Measurements from ENCODE around the gene NPTN. TPM values are rescaled to one million over a fixed set of nuclear protein-coding genes. Genes with fewer than 3 reads are reported as not detected.

The NPTN gene
- polyA plus RNA-seq, 4 donors, result 57.7 to 323 (median 97.5) TPM

DNA sequence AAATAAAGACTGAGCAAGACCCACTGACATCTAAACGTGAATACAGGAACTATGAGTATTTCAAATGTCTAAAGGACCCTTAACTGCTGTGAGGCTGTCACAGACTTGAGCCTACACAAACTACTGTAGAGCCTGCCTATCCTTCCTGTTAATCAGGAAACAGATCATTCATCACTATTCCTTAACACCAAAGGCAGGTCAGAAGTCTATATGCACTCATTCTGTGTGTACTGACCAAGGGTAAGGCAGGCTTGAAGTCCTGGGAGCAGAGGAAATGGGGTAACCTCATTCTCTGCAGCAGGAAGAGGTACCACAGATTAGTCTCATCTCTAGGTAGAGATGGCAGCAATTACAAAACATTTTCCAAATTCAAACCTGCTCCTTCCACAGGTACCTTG, 30.7 kb downstream of the NPTN start:
- peak in 1 of 2 donors; percentile 71 for DNase-seq
- H3K4me1 ChIP-seq (ENCODE audit: control insufficient read depth in 3 of 3, insufficient read depth in 2 of 3, low read depth in 1 of 3, low read length in 2 of 3), result peaks cover 17 to 53% (median 34%) of the 10 kb centered on the region in 3 donors
- H3K27ac ChIP-seq (ENCODE audit: low read depth in 1 of 3, low read length in 2 of 3), result peak overlapping the region; percentile 46 to 56 (median 51)
- 4 to 6% (median 4%) methylated on average over 1 of the region's 1 CpG for WGBS, 3 donors
- FAIRE-seq, result no peak
- peaks cover 0 to 16% (median 0%) of the 10 kb centered on the region in 3 donors for H3K36me3 ChIP-seq (ENCODE audit: control insufficient read depth in 3 of 3, insufficient read depth in 2 of 3, low read depth in 1 of 3, low read length in 3 of 3)
- H3K4me3 ChIP-seq (ENCODE audit: low read depth in 1 of 3, low read length in 3 of 3), result no peak overlapping the region
- no peaks in the 10 kb centered on the region for H3K9me3 ChIP-seq (ENCODE audit: control insufficient read depth in 2 of 2, insufficient read depth in 1 of 2, low read depth in 1 of 2, low read length in 1 of 2)
- H3K27me3 ChIP-seq (ENCODE audit: control insufficient read depth in 3 of 3, insufficient read depth in 3 of 3, low read length in 3 of 3), result no peaks in the 10 kb centered on the region

GRCh38 chr15:73601451-73602445, 31.4 kb downstream of the NPTN start:
- no peaks in the 10 kb centered on the region for H3K9me3 ChIP-seq (ENCODE audit: control insufficient read depth in 2 of 2, insufficient read depth in 1 of 2, low read depth in 1 of 2, low read length in 1 of 2)
- DNase-seq, result peak; percentile 66 to 77
- FAIRE-seq, result no peak
- H3K4me3 ChIP-seq (ENCODE audit: low read depth in 1 of 3, low read length in 3 of 3), result no peak overlapping the region
- no peaks in the 10 kb centered on the region for H3K27me3 ChIP-seq (ENCODE audit: control insufficient read depth in 3 of 3, insufficient read depth in 3 of 3, low read length in 3 of 3)
- H3K36me3 ChIP-seq (ENCODE audit: control insufficient read depth in 3 of 3, insufficient read depth in 2 of 3, low read depth in 1 of 3, low read length in 3 of 3), result peaks cover 0 to 20% (median 0%) of the 10 kb centered on the region in 3 donors
- peak overlapping the region; percentile 46 to 56 (median 51) for H3K27ac ChIP-seq (ENCODE audit: low read depth in 1 of 3, low read length in 2 of 3)
- 37 to 48% (median 47%) methylated on average over 7 of the region's 7 CpGs for WGBS, 3 donors
- peaks cover 18 to 60% (median 34%) of the 10 kb centered on the region in 3 donors for H3K4me1 ChIP-seq (ENCODE audit: control insufficient read depth in 3 of 3, insufficient read depth in 2 of 3, low read depth in 1 of 3, low read length in 2 of 3)

- Histone ChIP-seq H3K9me3 (ENCODE audit: control insufficient read depth in 2 of 2, insufficient read depth in 1 of 2, low read depth in 1 of 2, low read length in 1 of 2) (no peaks in the 10 kb centered on the region), H3K4me1 (ENCODE audit: control insufficient read depth in 3 of 3, insufficient read depth in 2 of 3, low read depth in 1 of 3, low read length in 2 of 3) (peaks cover 18 to 67% (median 38%) of the 10 kb centered on the region in 3 donors), H3K36me3 (ENCODE audit: control insufficient read depth in 3 of 3, insufficient read depth in 2 of 3, low read depth in 1 of 3, low read length in 3 of 3) (peaks cover 0 to 22% (median 0%) of the 10 kb centered on the region in 3 donors), H3K27ac (ENCODE audit: low read depth in 1 of 3, low read length in 2 of 3) (peak overlapping the region; percentile 51 to 71 (median 54)), H3K4me3 (ENCODE audit: low read depth in 1 of 3, low read length in 3 of 3) (no peak overlapping the region), H3K27me3 (ENCODE audit: control insufficient read depth in 3 of 3, insufficient read depth in 3 of 3, low read length in 3 of 3) (no peaks in the 10 kb centered on the region)
- 35 to 62% (median 51%) methylated on average over 5 of the region's 5 CpGs for WGBS, 3 donors
- DNase-seq (peak; percentile 70 to 89), FAIRE-seq (no peak)
These were observed 32.5 kb downstream of the NPTN start for GRCh38 chr15:73600413-73601335.

GRCh38 chr15:73599934-73600333, 33.3 kb downstream of the NPTN start:
- Histone ChIP-seq H3K27me3 (ENCODE audit: control insufficient read depth in 3 of 3, insufficient read depth in 3 of 3, low read length in 3 of 3) (no peaks in the 10 kb centered on the region), H3K36me3 (ENCODE audit: control insufficient read depth in 3 of 3, insufficient read depth in 2 of 3, low read depth in 1 of 3, low read length in 3 of 3) (peaks cover 0 to 21% (median 0%) of the 10 kb centered on the region in 3 donors), H3K4me1 (ENCODE audit: control insufficient read depth in 3 of 3, insufficient read depth in 2 of 3, low read depth in 1 of 3, low read length in 2 of 3) (peaks cover 18 to 67% (median 38%) of the 10 kb centered on the region in 3 donors), H3K4me3 (ENCODE audit: low read depth in 1 of 3, low read length in 3 of 3) (no peak overlapping the region), H3K27ac (ENCODE audit: low read depth in 1 of 3, low read length in 2 of 3) (peak overlapping the region; percentile 16 to 46 (median 21)), H3K9me3 (ENCODE audit: control insufficient read depth in 2 of 2, insufficient read depth in 1 of 2, low read depth in 1 of 2, low read length in 1 of 2) (no peaks in the 10 kb centered on the region)
- WGBS, 3 donors, result 30 to 71% (median 33%) methylated on average over 1 of the region's 1 CpG
- DNase-seq (peak in 1 of 2 donors; percentile 71), FAIRE-seq (no peak)

- no peak overlapping the region for H3K27ac ChIP-seq (ENCODE audit: low read depth in 1 of 3, low read length in 2 of 3)
- H3K27me3 ChIP-seq (ENCODE audit: control insufficient read depth in 3 of 3, insufficient read depth in 3 of 3, low read length in 3 of 3), result no peaks in the 10 kb centered on the region
- H3K4me3 ChIP-seq (ENCODE audit: low read depth in 1 of 3, low read length in 3 of 3), result no peak overlapping the region
- H3K36me3 ChIP-seq (ENCODE audit: control insufficient read depth in 3 of 3, insufficient read depth in 2 of 3, low read depth in 1 of 3, low read length in 3 of 3), result peaks cover 0 to 15% (median 0%) of the 10 kb centered on the region in 3 donors
- WGBS, 3 donors, result 56 to 75% (median 71%) methylated on average over 3 of the region's 3 CpGs
- no peaks in the 10 kb centered on the region for H3K9me3 ChIP-seq (ENCODE audit: control insufficient read depth in 2 of 2, insufficient read depth in 1 of 2, low read depth in 1 of 2, low read length in 1 of 2)
- peaks cover 18 to 74% (median 42%) of the 10 kb centered on the region in 3 donors for H3K4me1 ChIP-seq (ENCODE audit: control insufficient read depth in 3 of 3, insufficient read depth in 2 of 3, low read depth in 1 of 3, low read length in 2 of 3)
- FAIRE-seq (no peak), DNase-seq (no peak)
These were observed 34.5 kb downstream of the NPTN start for GRCh38 chr15:73598530-73599160.

DNA sequence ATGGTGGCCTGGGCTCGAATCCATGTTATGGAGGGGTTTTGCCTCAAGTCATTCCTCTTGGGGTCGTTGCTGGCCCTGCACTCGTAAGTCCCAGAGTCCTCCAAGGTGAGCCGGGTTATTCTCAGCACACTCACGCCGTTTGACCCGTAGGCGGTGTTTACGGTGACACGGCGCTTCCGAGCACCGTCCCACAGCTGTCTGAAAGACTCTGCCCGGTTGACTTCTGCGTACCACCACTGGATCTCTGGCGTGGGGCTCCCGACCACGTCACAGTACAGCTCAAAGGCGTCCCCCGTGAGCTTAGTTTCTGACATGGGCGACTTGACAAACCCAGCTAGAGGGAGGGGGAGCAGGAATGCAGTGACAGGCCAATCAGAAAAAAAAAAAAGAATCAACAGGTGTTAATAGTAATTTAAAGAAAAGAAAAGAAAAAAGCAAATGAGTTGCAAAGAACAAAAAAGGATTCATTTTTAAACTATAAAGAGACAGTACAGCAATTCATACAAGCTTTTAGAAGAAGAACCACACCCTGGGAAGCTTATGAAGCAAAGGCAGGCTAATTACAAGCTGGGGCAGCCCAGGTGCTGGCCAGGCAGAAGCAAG, 36.1 kb downstream of the NPTN start:
- Histone ChIP-seq H3K27me3 (ENCODE audit: control insufficient read depth in 3 of 3, insufficient read depth in 3 of 3, low read length in 3 of 3) (no peaks in the 10 kb centered on the region), H3K36me3 (ENCODE audit: control insufficient read depth in 3 of 3, insufficient read depth in 2 of 3, low read depth in 1 of 3, low read length in 3 of 3) (peaks cover 0 to 16% (median 0%) of the 10 kb centered on the region in 3 donors), H3K9me3 (ENCODE audit: control insufficient read depth in 2 of 2, insufficient read depth in 1 of 2, low read depth in 1 of 2, low read length in 1 of 2) (no peaks in the 10 kb centered on the region), H3K27ac (ENCODE audit: low read depth in 1 of 3, low read length in 2 of 3) (no peak overlapping the region), H3K4me3 (ENCODE audit: low read depth in 1 of 3, low read length in 3 of 3) (no peak overlapping the region), H3K4me1 (ENCODE audit: control insufficient read depth in 3 of 3, insufficient read depth in 2 of 3, low read depth in 1 of 3, low read length in 2 of 3) (peaks cover 11 to 61% (median 31%) of the 10 kb centered on the region in 3 donors)
- FAIRE-seq, result no peak
- DNase-seq, result no peak
- 92 to 96% (median 95%) methylated on average over 21 of the region's 21 CpGs for WGBS, 3 donors

GRCh38 chr15:73596174-73596573, 37.0 kb downstream of the NPTN start:
- Histone ChIP-seq H3K4me1 (ENCODE audit: control insufficient read depth in 3 of 3, insufficient read depth in 2 of 3, low read depth in 1 of 3, low read length in 2 of 3) (peaks cover 5 to 51% (median 25%) of the 10 kb centered on the region in 3 donors), H3K36me3 (ENCODE audit: control insufficient read depth in 3 of 3, insufficient read depth in 2 of 3, low read depth in 1 of 3, low read length in 3 of 3) (peaks cover 0 to 21% (median 5%) of the 10 kb centered on the region in 3 donors), H3K27ac (ENCODE audit: low read depth in 1 of 3, low read length in 2 of 3) (no peak overlapping the region), H3K27me3 (ENCODE audit: control insufficient read depth in 3 of 3, insufficient read depth in 3 of 3, low read length in 3 of 3) (no peaks in the 10 kb centered on the region), H3K4me3 (ENCODE audit: low read depth in 1 of 3, low read length in 3 of 3) (no peak overlapping the region), H3K9me3 (ENCODE audit: control insufficient read depth in 2 of 2, insufficient read depth in 1 of 2, low read depth in 1 of 2, low read length in 1 of 2) (no peaks in the 10 kb centered on the region)
- FAIRE-seq, result no peak
- WGBS, 3 donors, result 8 to 45% (median 38%) methylated on average over 1 of the region's 1 CpG
- DNase-seq, result no peak
